Hypothalamus (tissue), 51 donors: ENCODE results near the gene KIF13A.
"Not testable (repeated sequence)": the region's sequence is repeated elsewhere in the genome, so short reads cannot be mapped to it uniquely, and the experiment has no call there.

ENCODE experiments used
- DNase-seq, 51 donors: peaks; one replicate each; lab custom pipeline; 2025; lab: John Stamatoyannopoulos, UW

KIF13A gene

GRCh38 chr6:17905611-17906592, 81.5 kb downstream of the KIF13A start:
- DNase-seq: no peak

- DNase-seq: no peak
These were observed 82.8 kb downstream of the KIF13A start for GRCh38 chr6:17904491-17905120.

DNA sequence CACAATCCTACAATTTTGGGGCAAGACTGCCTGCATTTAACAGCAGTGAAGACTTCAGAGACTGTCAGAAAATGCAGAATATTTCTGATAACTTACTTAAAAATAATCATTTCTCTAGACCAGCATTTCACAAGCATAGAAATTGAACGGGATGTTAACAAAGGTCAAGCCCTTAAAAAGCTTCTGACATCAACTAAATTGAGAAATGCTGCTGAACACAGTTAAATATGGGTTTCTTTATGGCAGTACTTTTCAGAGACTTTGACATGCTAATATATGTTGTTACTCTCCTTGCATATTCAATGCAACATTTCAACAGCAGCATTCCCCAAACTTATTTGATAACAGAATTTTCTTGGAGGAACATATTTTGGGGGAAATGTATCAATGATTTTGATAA, 84.5 kb downstream of the KIF13A start:
- DNase-seq: no peak

DNA sequence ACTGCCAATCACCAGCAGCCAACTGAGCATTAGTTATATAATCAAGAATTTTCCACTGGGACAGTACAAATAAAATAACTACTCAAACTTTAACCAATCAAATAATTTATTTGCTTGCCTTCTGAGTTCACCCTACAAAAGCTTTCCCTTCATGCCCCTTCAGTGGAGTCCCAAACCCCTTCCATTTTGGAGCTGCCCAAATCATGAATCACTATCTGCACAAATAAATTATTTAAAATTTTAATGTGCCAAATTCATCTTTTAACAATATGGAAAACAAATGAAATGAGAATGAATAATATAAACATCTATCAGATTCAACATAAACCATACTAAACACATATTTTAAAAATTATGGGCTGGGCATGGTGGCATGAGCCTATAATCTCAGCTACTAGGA, 85.9 kb downstream of the KIF13A start:
- DNase-seq: no peak

DNA sequence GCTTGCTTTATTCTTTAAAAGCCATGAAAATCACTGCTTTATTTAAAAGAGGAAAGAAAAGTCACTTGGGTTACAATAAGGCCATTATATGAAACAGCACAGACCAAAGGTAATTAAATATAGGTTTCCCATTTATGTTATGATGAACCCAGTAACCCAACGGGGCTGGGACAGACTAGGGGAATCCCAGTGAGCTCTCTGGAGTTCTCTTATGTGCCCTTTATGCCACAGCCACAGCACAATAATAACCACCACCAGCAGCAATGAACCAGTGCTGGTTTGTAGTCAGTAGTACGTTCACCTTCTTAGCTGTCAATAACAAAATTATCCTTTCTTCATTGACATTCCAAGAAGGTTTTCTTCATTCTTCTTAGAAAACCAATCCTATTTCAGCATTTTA, 87.4 kb downstream of the KIF13A start:
- DNase-seq: no peak

DNA sequence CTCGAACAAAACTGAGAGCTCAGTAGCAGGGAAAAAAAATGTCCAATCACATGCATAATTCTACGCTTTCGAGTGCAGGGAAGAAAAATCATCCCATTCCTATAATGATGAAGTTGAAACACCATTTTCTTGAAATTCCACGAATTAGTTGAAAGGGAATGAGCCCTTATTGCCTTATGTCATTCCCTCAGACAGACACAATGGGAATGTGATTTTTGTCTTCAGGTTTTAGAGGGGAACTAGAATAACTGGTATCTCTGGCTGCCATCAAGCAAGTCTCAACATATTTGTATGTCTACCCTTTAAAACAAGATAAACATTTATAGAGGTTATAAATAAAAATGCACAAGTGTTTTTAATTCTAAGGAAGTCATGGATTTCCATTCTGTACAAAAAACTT, 87.9 kb downstream of the KIF13A start:
- DNase-seq: no peak

GRCh38 chr6:17897681-17898080, 89.8 kb downstream of the KIF13A start:
- DNase-seq: no peak

DNA sequence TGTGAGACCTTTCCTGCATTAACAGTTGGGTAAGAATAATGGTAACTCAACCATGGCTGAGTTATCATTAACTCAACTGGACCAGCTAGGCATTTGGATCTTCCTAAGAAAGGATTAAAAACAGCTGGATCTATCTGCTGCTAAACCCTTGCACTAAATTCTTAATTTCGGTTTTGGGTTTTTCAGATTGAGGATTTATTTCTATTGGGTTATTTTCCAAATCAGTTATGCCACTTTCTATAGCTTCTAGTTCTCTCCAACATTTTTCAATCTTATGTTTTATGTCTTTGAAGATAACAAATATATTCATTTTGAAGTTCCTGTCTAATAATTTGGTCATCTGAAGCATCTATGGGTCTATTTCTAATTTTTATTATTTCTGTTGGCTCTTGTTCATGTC, 92.5 kb downstream of the KIF13A start:
- no peak for DNase-seq

- no peak for DNase-seq
These were observed 93.2 kb downstream of the KIF13A start for GRCh38 chr6:17894191-17894590.

- no peak for DNase-seq
These were observed 95.2 kb downstream of the KIF13A start for GRCh38 chr6:17892097-17892686.

DNA sequence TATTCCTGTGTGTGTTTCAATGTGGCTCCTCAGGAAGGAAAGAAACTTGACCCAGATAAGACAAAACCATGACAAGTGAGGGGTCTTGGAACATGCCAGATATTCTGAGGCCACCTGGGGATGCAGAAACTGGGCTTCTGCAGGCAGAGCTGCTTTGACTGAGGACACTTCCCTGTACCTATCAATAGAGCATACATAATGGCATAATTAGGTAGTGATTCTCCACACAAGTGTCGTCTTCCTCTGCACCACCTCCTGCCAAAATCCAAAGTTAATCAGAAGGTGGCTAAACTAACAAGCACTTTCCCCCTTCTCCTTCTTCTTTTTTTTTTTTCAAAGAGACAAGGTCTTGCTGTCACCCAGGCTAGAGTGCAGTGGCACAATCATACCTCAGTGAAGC, 97.1 kb downstream of the KIF13A start:
- no peak for DNase-seq

DNA sequence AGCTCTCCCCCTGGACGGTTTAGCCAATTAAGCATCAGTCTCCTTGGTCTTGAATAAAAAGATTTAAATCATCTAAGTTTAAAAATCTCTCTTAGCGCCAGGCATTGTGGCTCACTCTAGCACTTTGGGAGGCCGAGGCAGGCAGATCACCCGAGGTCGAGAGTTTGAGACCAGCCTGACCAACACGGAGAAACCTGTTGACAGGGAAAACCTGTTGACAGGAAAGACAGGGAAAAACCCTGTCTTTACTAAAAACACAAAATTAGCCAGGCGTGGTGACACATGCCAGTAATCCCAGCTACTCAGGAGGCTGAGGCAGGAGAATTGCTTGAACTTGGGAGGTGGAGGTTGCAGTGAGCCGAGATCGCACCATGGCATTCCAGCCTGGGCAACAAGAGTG, 97.7 kb downstream of the KIF13A start:
- DNase-seq: not testable (repeated sequence)

GRCh38 chr6:17886891-17887290, 100.5 kb downstream of the KIF13A start:
- DNase-seq: no peak

- no peak for DNase-seq
These were observed 101.4 kb downstream of the KIF13A start for GRCh38 chr6:17885889-17886576.

- DNase-seq: peak in 3 of 51 donors; percentile 16 to 55 (median 18)
These were observed 102.6 kb downstream of the KIF13A start for GRCh38 chr6:17884498-17885478.

DNA sequence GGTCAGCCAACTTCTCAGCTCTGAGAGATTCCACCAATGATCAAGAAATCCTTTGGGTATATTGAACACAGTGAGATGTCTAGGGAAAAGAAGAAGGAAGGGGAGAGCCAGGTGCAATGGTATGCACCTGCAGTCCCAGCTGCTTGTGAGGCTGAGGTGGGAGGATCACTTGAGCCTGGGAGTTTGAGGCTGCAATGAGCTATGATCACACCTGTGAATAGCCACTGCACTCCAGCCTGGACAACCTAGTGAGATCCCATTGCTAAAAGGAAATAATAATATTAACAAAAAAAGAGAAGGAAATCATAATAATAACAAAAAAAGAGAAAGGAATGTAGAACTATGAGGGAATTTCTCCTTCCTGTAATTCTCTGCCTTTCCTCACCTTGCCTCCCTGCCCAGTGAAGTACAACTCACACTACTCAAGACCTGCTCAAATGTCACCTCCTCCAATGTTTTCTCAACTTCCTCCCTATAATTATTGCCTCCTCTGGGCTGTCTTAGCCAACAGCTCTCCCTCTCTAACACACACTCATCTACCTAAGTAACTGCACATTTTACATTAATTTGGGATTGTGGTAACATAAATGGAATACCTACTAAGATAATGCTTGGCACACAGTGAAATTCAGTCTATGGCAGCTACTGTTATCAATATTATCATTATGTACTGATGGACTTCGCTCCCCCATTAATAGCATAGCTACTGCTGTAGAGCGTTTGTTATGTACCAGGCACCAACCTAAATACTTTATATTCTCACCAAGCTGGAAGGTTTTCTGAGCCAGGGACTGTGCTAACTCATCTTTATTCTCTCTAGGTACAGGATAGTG, 103.6 kb downstream of the KIF13A start:
- DNase-seq: no peak

- DNase-seq: no peak
These were observed 106.2 kb downstream of the KIF13A start for GRCh38 chr6:17881085-17881858.

- DNase-seq: no peak
These were observed 108.3 kb downstream of the KIF13A start for GRCh38 chr6:17879184-17879583.
